HG02885 (cell line): ENCODE data around the gene DACH1.

Experiments used
- ATAC-seq: cut with Tn5 transposase; IDR thresholded peaks from one replicate; pipeline ENCODE4 v1.9.1; 2021; ENCODE audit warnings: mild to moderate bottlenecking; ENCODE audit not compliant: unreplicated experiment, poor library complexity

The DACH1 gene

DNA sequence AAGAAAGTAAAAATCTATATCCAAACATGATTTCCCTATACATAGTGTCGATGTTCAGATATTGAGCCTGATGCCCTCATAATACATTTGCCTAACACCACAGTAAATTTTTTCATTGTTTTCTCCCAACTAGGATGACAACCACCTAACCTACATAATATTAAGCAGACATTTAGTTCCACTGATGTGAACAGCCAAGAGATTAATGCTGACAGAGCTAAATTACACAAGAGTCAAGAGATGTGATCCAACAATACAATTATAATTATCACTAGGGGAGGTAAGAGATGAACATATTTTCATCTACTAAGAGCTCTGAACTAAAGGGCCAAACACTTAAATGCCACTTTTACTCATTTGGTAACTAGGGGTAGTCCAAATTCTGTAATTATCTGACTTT, 145.9 kb downstream of the DACH1 start:
- ATAC-seq, result no peak

DNA sequence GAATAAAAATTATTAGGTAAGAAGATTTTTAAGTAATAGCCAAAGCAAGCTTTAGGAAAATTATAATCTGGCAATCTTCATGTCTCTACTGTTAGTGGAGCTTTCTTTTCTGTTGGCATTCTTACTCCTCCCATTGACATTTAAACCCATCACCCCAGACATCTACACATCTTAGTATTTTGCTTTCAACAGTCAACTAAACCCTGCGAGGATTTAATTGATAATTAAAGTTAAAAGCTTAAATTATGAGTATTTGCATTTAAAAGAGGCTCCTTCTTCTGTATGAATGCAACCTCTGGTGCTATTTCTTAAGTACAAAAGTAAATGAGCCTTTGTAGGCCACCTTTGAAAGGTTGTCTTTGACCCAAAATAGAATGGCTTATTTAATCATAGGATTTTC, 148.1 kb downstream of the DACH1 start:
- ATAC-seq, result no peak

- ATAC-seq, result no peak
These were observed 152.1 kb downstream of the DACH1 start for GRCh38 chr13:71714802-71715375.

DNA sequence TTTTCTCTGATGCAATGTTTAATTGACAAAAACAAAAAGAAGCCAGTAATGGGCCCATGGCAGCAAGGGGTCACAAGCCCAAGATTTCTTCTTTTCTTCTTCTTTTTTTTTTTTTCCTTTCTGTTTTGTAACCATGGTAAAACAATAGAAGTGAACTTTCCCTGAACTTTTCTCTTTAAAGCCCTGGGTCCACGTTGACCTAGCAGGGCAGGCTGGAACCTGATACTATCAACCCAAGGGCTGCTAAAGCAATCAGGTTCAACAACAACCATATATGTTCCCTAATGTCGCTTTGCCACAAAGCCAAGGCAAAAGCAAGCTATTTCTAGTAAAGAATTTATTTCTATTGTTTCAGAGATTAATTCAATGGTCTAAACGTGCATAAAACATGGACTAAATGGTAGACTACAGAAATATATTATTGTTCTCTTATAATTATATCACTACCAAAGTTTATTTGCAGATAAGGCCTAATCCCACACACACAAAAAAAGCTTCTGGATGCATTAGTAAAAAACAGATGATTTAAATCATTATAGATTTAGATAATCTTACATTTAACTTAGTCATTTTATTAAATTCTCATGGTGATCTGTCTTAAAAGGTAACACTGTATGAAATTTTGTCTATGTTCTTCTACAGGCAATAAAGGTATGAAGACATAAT, 153.9 kb downstream of the DACH1 start:
- no peak for ATAC-seq

- no peak for ATAC-seq
These were observed 162.3 kb downstream of the DACH1 start for GRCh38 chr13:71704656-71705055.

DNA sequence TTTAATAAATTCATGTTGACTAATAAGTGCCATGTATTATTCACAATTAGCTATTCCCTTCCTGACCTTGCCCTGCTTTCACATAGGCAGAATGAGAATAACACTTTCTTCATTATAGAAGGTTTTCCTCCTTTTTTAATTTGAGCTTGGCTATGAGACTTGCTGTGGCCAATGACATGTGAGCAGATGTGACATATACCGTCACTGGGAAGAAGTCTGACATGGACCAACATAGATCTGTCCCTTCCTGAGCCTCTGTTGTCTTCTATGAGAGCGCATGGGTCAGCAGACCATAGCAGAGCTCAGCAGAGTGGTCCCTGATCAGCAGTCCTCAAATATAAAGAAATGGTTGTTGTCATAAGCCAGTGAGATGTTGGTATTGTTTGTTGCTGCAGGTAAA, 163.9 kb downstream of the DACH1 start:
- ATAC-seq, result no peak

GRCh38 chr13:71702253-71702652, 164.8 kb downstream of the DACH1 start:
- no peak for ATAC-seq

- no peak for ATAC-seq
These were observed 165.3 kb downstream of the DACH1 start for GRCh38 chr13:71701741-71702140.

DNA sequence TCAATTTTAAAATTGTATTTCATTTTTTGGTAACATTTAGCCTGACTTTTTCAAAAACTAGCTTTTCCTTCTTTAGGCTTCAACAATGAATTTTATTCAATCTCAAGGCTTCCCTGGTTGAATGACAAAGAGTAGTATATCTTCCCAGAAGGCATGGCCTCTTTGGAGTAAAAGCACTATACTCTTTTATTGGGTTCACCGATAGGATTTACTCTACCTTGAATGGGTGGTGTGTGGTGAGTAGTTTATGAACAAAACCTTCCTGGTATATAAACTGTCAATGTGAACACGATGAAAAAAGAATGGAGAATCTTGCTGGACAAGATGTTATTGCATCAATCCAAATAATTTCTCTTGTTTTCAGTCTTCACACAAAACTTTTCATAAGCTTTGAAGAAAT, 167.7 kb downstream of the DACH1 start:
- no peak for ATAC-seq

GRCh38 chr13:71695662-71696061, 171.3 kb downstream of the DACH1 start:
- ATAC-seq, result no peak

DNA sequence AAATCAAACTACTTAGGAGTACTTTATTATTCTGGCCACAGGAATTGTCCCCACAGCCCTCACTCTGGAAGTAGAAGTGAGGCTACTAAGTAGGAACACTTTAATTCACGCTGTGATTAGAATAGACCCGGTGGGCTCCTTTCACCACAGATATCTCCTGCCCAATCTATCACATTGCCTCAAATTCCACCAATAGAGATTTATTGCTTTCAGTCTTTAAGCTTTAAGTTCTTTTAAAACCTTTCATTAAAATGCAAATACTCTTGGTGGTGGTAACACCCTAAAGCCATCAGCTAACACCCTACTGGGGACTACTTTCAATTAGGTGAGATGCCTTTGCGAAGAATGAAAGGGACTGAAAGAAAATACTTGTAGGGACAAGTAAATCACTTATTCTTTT, 181.9 kb downstream of the DACH1 start:
- ATAC-seq, result no peak

- no peak for ATAC-seq
These were observed 184.9 kb downstream of the DACH1 start for GRCh38 chr13:71681901-71682613.

DNA sequence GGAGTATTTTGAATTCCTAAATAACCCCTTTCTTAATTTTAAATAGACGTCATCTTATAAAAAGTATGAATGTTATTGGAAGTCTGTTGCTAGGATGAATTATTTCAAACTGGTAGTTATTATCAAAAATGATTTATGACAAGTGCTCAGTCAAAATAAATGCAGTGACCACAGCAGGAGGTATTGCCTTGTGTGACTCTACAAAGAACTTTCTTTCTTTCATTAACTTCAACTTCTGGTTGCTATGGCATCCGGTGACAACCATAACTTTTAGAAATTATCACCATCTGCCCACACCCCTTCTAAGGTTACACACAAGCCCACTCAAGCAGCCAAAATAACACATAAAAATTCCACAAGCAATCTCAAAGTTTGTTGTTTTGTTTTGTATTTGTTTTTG, 189.9 kb downstream of the DACH1 start:
- ATAC-seq, result no peak

- no peak for ATAC-seq
These were observed 194.5 kb downstream of the DACH1 start for GRCh38 chr13:71672512-71672911.

DNA sequence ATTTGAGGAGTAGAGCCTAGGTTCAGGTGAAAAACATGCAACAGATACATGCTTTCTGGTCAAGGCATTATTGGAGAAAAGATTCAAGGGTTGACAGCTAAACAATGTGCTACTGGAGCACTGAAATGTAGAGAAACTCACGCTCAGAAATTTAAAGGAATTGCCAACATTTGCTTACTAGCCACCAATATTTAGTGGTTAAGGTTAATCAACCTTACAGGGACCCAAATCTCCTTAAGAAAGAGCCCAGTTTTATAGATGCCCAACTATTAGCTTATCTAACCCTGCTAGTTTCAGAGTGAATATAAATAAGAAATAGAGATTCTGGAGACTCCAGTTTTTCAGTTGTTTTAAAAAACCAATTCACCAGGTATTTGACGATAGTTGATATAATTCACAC, 203.6 kb downstream of the DACH1 start:
- no peak for ATAC-seq

DNA sequence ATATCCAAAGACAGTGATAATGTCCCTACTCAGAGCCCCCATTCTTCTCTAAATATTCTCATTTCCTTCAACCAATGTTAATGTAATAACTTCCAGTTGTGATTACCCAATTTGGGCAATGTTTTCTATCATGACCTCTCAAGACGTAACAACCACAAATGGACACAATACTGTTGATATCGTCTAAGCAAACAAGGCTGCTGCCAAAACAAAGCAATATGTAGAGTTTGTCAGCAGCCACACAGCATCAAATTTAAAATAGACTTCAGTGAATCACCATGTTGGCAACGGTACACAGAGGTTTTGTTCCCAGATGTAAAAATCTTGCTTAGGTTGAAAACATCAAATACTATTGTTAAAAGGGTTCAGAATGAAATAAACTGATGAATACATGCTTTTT, 205.1 kb downstream of the DACH1 start:
- no peak for ATAC-seq

GRCh38 chr13:71659404-71659803, 207.6 kb downstream of the DACH1 start:
- no peak for ATAC-seq

DNA sequence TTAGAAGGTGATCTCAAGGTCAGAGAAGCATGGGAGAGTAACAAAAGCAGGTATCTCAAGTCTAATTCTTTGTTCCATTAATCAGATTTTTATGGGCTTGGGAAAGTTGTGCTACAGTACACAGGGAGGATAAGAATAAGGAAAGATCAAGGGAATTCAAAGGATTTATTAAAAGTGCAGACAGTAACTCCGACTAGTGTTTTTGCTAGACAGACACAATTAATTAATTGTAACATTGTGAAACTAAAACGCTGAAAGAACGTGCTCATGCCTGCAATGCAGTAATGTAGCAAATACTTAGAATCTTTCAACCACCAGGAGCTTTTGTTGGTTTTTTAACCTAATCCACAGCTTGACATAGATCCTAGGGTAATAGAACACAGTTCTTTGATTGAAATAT, 221.5 kb downstream of the DACH1 start:
- no peak for ATAC-seq

DNA sequence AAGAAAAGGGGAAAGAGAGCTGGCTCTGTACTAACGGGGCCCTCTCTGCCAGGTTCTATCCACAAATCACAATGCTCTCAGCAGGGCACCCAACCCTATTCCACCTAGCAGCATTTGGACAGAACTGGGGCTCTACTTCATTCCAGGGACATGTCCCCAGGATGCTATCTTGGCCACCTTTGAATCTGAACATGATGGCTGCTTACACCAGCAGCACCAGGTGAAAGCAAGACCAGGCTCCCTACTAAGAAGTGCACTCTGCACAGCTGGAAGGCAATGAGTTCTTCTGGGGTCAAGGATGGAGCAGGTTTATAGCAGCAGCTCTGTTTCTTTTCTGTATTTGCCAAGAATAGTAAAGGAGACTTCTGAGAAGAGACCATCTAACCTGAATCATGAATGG, 222.4 kb downstream of the DACH1 start:
- no peak for ATAC-seq

DNA sequence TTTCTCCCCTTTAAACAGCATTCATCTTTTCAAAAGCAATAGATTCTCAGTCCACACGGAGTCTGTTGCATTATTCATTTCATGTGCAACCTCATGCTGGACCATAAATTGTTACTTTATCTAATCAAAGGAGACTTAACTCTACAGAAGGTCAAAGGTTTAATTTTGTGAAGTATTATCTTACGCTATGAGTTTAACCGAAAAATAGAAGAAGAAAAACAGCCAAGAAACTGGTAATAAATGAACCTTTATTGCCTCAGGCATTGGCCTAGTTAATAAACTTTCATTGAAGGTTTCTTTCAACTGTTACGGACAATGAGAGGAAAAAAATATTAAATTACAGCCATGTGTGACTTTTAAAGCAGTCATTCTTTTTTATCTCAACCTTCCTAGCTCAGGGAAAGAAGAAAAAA, 223.6 kb downstream of the DACH1 start:
- no peak for ATAC-seq

GRCh38 chr13:71638751-71639150, 228.3 kb downstream of the DACH1 start:
- ATAC-seq, result no peak
